CD1c-positive myeloid dendritic cell (primary cell): ENCODE results near the gene AKAP9.
"Not testable (repeated sequence)": the region's sequence is repeated elsewhere in the genome, so short reads cannot be mapped to it uniquely, and the experiment has no call there.

Experiments used
- DNase-seq: peaks from one replicate; pipeline ENCODE4 v3.0.0-alpha.2; 2016; ENCODE audit errors: extremely low spot score

The AKAP9 gene

DNA sequence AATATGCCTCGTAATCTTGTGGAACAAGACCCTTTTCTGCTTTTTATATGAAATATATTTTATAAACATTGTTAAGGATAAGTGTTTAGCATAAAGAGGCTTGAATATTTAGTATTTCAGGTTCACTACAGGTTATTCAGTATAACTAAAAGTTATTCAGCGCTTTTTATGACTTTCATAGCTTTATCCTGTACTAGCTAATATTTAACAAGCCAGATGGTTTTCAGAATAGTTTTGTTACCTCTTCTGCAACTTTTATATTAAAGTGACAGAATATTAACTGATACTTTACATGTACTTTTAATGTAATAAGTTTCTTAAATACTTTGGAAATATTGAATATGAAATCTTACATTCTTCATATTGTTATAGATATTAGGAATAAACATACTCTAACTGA, 118.2 kb downstream of the AKAP9 start:
- no peak for DNase-seq

GRCh38 chr7:92061154-92061553, 120.5 kb downstream of the AKAP9 start:
- DNase-seq: peak; percentile 65

GRCh38 chr7:92064438-92065029, 123.9 kb downstream of the AKAP9 start:
- no peak for DNase-seq

GRCh38 chr7:92071032-92071431, 130.4 kb downstream of the AKAP9 start:
- DNase-seq: no peak

- no peak for DNase-seq
These were observed 131.5 kb downstream of the AKAP9 start for GRCh38 chr7:92072121-92072520.

DNA sequence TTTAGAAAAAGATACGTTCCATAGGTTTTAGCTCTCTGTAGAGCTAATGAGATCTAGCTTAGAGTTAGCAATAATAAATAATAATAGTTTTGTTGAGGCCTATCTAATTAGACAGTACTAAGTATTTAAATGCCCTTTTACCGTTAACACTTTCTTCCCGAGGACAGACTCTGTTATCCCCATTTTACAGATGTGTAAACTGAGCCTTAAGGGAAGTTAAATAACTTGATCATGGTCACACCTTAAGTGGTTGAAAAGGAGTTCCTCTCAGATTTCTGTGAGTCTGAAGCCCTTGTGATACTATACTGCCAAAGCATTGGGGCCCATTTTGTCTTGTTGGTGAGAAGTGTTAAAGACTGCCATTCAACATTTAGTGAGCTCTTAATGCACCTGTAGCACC, 132.0 kb downstream of the AKAP9 start:
- no peak for DNase-seq

GRCh38 chr7:92075455-92076158, 134.9 kb downstream of the AKAP9 start:
- no peak for DNase-seq

GRCh38 chr7:92076509-92076908, 135.8 kb downstream of the AKAP9 start:
- DNase-seq: no peak

GRCh38 chr7:92083922-92084321, 143.3 kb downstream of the AKAP9 start:
- DNase-seq: not testable (repeated sequence)

DNA sequence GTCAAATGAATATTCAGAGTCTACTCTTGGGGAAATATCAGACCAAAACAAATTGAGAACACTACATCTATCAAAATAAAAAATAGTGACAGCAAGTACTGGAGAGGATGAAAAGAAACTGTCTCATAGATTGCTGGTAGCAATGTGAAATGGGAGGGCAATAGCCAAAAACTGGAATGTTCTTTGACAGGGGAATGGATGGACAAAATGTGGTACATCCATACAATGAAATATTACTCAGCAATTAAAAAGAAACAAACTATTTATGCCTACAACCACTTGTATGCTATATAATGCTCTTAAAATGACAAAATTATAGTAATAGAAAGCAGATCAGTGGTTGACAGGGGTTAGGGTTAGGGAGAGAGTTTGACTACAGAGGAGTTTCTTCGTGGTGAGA, 147.6 kb downstream of the AKAP9 start:
- no peak for DNase-seq

DNA sequence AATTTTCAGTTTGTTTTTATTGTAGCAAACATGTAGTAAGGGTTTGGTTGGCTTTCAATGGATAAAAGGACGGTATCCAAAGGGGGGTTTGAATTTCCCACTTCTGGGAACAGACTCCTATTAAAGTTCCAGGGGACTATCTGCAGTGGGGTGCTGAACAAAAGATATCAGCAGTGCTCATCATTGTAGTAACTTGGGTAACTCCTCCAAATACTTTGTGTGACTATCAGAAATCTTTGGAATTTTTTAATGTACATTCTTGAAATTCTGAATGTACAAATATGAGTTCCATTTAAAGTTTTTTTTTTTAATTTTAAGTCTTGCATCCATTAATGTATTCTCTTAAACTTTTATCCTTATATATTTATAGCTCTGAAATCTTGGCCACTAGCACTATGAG, 151.5 kb downstream of the AKAP9 start:
- no peak for DNase-seq

GRCh38 chr7:92095380-92095779, 154.7 kb downstream of the AKAP9 start:
- DNase-seq: peak; percentile 59

GRCh38 chr7:92100534-92100933, 159.9 kb downstream of the AKAP9 start:
- no peak for DNase-seq

DNA sequence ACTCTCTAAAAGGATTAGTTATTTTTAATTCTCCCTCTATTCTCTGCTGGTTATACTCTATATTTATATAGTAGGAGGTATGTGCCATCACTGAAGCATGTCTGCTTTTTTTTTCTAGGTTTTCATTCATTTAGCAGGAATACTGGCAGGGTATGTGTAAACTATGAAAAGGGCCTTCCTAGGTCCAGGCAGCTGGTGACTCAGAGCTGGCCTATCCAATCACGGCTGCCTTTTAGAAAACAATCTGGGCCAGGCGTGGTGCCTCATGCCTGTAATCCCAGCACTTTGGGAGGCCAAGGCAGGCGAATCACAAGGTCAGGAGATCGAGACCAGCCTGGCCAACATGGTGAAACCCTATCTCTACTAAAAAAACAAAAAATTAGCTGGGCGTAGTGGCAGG, 162.2 kb downstream of the AKAP9 start:
- DNase-seq: not testable (repeated sequence)

GRCh38 chr7:92108821-92109220, 168.2 kb downstream of the AKAP9 start:
- no peak for DNase-seq

- DNase-seq: no peak
These were observed 170.2 kb downstream of the AKAP9 start for GRCh38 chr7:92110857-92111256.

DNA sequence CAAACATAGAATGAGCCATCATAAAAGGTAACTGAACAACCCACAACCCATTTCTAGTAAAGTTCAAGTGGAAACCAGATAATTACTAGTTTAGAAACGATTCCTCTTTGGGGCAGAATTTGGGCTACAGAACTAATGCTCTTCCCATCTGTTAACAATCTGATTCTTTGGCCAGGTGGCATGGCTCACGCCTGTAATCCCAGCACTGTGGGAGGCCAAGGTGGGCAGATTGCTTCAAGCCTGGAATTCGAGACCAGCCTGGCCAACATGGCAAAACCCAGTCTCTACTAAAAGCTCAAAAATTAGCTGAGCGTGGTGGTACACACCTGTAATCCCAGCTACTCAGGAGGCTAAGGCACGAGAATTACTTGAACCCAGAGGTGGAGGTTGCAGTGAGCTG, 175.2 kb downstream of the AKAP9 start:
- no peak for DNase-seq

DNA sequence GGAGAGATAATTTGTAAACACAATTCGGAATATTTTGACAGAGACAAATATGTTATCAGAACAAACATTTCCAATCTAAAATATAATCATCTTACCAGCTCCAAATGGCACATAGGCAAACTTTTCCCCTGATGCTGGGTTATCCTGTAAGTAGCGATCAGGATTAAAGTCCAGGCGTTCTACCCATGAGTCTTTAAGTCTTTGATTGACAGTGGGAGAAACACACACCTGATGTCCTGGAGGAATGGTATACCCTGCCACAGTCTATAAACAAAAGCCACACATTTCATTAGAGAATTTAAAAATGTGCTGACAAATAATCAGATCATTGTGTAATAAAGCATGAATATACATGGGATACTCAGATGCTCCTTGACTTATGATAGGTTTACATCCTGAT, 176.3 kb downstream of the AKAP9 start:
- no peak for DNase-seq

DNA sequence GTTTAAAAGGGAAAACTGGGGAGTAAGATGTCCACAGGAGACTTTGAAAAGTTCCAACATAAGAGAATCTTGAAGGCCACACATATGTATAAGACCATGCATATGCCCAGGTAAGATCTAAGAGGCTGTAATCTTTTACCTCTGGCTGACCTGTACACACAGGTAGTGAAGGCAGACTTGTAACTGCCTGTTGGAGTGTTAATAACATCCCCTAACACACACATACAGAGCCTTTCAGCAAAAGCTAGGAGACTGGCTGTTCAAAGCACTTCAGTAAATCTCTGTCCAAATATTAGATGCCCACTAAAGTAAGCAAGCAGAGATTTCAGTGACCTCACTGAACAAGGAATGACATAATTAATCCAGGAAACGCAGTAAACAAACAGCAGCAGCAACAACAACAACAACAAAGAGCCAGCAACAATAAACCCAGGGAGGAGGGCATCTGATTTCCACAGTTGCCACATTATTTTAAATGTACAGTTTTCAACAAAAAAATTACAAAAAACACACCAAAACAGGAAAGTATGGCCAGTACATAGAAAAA, 178.6 kb downstream of the AKAP9 start:
- DNase-seq: no peak

DNA sequence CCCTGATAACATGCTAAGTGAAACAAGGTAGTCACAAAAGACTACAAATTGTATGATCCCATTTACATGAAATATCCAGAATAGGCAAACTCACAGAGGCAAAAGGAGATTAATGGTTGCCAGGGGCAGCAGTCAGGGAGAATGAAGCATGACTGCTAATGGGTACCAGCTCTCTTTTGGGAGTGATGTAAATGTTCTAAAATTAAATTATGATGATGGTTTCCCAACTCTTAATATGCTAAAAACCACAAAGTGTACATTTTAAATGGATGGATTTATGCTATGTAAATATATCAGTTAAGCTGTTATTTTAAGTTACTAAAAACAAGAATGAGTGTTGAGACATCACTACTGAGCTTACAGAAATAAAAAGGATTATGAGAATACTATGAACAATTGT, 181.0 kb downstream of the AKAP9 start:
- no peak for DNase-seq

DNA sequence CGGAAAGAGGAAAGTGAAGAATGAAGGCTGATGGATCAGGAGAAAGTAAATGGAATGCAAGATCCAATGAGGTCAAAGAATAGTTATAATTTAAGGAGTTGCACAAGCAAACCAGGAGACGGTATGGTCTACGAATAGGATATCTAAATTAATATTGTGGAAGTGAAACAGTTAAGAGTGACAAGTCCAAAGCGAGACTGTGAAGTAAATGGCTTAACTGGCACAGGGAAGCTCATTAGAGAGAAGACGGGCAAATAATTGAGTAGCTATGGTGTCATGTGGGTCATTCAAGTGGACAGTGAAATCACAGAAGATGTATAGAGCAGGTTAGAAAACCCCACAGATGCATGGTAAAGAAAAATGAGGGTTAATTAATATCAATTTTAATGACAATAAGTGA, 190.4 kb downstream of the AKAP9 start:
- no peak for DNase-seq

DNA sequence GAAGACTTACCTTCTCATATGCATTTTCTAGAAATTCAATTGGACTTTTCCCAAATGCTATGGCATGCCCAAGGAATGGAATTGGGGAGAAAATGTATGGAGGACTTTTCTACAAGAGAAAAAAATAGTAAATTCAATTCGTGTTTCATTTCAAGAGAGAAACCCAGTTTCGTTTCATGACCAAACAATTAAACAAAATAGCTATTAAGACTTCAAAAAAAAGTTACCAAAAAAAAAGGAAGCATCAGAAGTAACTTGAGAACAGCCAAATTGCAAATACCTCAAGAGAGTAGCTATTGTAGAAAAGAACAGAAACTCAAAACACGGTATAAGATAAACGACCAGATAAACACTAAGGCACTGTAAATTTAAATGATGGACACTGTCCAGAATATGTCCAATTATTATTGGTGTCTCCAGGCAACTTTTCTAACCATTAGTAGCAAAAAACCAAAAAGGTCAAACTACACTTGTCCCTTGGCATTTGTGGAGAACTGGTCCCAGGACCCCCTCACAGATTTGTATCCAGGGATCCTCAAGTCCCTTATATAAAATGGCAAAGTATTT, 191.2 kb downstream of the AKAP9 start:
- DNase-seq: no peak

DNA sequence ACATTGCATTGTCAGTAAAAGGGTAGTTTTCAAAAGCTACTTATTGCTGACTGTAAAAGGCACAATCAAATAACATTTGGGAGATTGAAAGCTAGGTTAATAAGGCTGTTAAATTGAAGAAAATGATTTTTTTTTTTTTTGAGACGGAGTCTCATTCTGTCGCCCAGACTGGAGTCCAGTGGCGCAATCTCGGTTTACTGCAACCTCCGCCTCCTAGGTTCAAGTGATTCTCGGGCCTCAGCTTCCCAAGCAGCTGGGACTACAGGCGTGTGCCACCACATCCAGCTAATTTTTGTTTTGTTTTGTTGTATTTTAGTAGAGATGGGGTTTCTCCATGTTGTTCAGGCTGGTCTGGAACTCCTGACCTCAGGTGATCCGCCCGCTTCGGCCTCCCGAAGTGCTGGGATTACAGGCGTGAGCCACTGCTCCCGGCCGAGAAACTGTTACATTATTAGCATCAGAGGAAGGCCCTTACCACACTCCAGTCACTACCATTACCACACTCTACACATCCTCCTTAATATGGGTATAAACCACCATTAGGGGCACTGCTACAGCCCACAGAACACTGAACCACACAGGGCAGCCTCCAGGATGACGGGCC, 192.6 kb downstream of the AKAP9 start:
- DNase-seq: no peak
